Subcutaneous abdominal adipose tissue (tissue), 5 donors: ENCODE measurements around the gene F2R.

Experiments
- H3K27ac ChIP-seq: one replicate; pipeline ENCODE4 v1.7.0; 2013; ENCODE audit warnings: low read depth, mild to moderate bottlenecking, inconsistent platforms, low read length, moderate library complexity
- H3K27me3 ChIP-seq, 5 donors: one replicate each; pipeline ENCODE4 v1.7.0; 2013; ENCODE audit warnings: low read length in 5 of 5, inconsistent platforms in 1 of 5; ENCODE audit not compliant: control insufficient read depth in 5 of 5, insufficient read depth in 4 of 5
- H3K36me3 ChIP-seq, 5 donors: one replicate each; pipeline ENCODE4 v1.7.0; 2013; ENCODE audit warnings: low read length in 5 of 5; ENCODE audit not compliant: control insufficient read depth in 5 of 5, insufficient read depth in 5 of 5
- H3K4me1 ChIP-seq, 5 donors: one replicate each; pipeline ENCODE4 v1.7.0; 2013; ENCODE audit warnings: low read length in 5 of 5, mild to moderate bottlenecking in 3 of 5, moderate library complexity in 1 of 5; ENCODE audit not compliant: control insufficient read depth in 5 of 5, insufficient read depth in 5 of 5
- H3K4me3 ChIP-seq, 5 donors: one replicate each; pipeline ENCODE4 v1.7.0; 2013; ENCODE audit warnings: low read length in 5 of 5, low read depth in 1 of 5
- H3K9ac ChIP-seq, 5 donors: one replicate each; pipeline ENCODE4 v1.7.0; 2013; ENCODE audit warnings: low read length in 5 of 5, mild to moderate bottlenecking in 4 of 5, moderate library complexity in 3 of 5
- H3K9me3 ChIP-seq, 5 donors: one replicate each; pipeline ENCODE4 v1.7.0; 2013; ENCODE audit warnings: low read length in 5 of 5; ENCODE audit not compliant: control insufficient read depth in 5 of 5
- donor health status: healthy.
- donor health status: healthy.
- donor health status: healthy.
- donor health status: healthy.
- donor health status: healthy.

F2R gene

GRCh38 chr5:76690037-76690679 lies 25.8 kb upstream of the F2R start:
- no peak overlapping the region for H3K27ac ChIP-seq
- peaks cover 0 to 22% (median 3%) of the 10 kb centered on the region in 5 donors for H3K4me1 ChIP-seq
- no peak overlapping the region for H3K4me3 ChIP-seq
- H3K36me3 ChIP-seq: peaks cover 0 to 11% (median 0%) of the 10 kb centered on the region in 5 donors
- H3K27me3 ChIP-seq: no peaks in the 10 kb centered on the region
- no peaks in the 10 kb centered on the region for H3K9me3 ChIP-seq
- no peak overlapping the region for H3K9ac ChIP-seq

GRCh38 chr5:76690704-76691466 lies 25.0 kb upstream of the F2R start:
- Histone ChIP-seq H3K9ac (no peak overlapping the region), H3K9me3 (no peaks in the 10 kb centered on the region), H3K27me3 (no peaks in the 10 kb centered on the region), H3K4me1 (peaks cover 0 to 24% (median 3%) of the 10 kb centered on the region in 5 donors), H3K27ac (no peak overlapping the region), H3K4me3 (no peak overlapping the region), H3K36me3 (peaks cover 0 to 11% (median 0%) of the 10 kb centered on the region in 5 donors)

DNA sequence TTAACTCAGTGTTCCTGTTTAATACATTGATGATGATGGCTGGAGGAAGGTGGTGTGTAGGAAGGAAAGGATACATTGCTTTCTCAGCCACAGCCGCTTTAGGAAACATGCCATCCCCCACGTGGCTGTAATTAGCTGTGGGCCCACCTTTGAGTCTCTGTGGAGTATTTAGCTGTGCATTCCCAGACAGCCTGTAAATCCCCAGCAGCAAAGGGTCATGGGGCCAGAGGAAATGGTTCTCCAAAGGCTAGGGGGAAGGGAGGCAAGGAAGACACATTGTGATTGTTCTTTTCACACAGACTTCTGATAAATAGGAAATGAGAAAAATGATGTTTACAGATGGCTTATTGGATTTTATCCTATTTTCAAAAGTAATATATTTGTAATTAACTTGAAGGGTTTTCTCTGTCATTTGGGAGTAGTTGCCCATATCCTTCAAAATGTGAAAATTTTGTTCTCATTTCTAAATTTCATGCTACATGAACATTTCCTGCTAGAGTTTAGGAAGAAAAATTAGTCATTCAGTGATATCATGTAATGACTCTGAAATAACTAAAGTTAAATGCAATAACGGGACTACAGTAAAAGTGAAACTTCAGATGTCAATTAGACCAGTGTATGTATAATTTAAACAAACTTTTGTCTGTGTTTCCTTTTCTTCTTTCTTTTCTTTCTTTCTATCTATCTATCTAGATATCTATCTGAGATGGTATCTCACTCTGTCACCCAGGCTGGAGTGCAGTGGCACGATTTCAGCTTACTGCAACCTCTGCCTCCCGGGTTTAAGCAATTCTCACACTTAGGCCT lies 24.3 kb upstream of the F2R start:
- H3K27me3 ChIP-seq: no peaks in the 10 kb centered on the region

GRCh38 chr5:76692274-76692540 lies 23.7 kb upstream of the F2R start:
- H3K9me3 ChIP-seq: no peaks in the 10 kb centered on the region
- peaks cover 0 to 10% (median 0%) of the 10 kb centered on the region in 5 donors for H3K36me3 ChIP-seq
- H3K27me3 ChIP-seq: no peaks in the 10 kb centered on the region
- no peak overlapping the region for H3K27ac ChIP-seq
- no peak overlapping the region for H3K9ac ChIP-seq
- peaks cover 0 to 28% (median 3%) of the 10 kb centered on the region in 5 donors for H3K4me1 ChIP-seq
- no peak overlapping the region for H3K4me3 ChIP-seq

More for the DNA sequence above, 24.3 kb upstream of the F2R start:
- H3K9ac ChIP-seq: no peak overlapping the region
- no peak overlapping the region for H3K4me3 ChIP-seq
- H3K9me3 ChIP-seq: no peaks in the 10 kb centered on the region
- H3K36me3 ChIP-seq: peaks cover 0 to 11% (median 0%) of the 10 kb centered on the region in 5 donors
- peaks cover 0 to 28% (median 3%) of the 10 kb centered on the region in 5 donors for H3K4me1 ChIP-seq
- no peak overlapping the region for H3K27ac ChIP-seq

- Histone ChIP-seq H3K4me1 (peaks cover 0 to 28% (median 3%) of the 10 kb centered on the region in 5 donors), H3K36me3 (peaks cover 0 to 8% (median 0%) of the 10 kb centered on the region in 5 donors), H3K27ac (no peak overlapping the region), H3K27me3 (no peaks in the 10 kb centered on the region), H3K9ac (no peak overlapping the region), H3K9me3 (no peaks in the 10 kb centered on the region), H3K4me3 (no peak overlapping the region)
These were observed 23.3 kb upstream of the F2R start for GRCh38 chr5:76692651-76693050.

- Histone ChIP-seq H3K27ac (no peak overlapping the region), H3K27me3 (no peaks in the 10 kb centered on the region), H3K9ac (no peak overlapping the region), H3K4me1 (peaks cover 0 to 28% (median 3%) of the 10 kb centered on the region in 5 donors), H3K9me3 (no peaks in the 10 kb centered on the region), H3K36me3 (peaks cover 0 to 8% (median 0%) of the 10 kb centered on the region in 5 donors), H3K4me3 (no peak overlapping the region)
These were observed 22.8 kb upstream of the F2R start for GRCh38 chr5:76693141-76693540.

GRCh38 chr5:76694317-76694716 lies 21.6 kb upstream of the F2R start:
- H3K4me3 ChIP-seq: no peak overlapping the region
- H3K27me3 ChIP-seq: no peaks in the 10 kb centered on the region
- H3K36me3 ChIP-seq: peaks cover 0 to 8% (median 0%) of the 10 kb centered on the region in 5 donors
- H3K9me3 ChIP-seq: no peaks in the 10 kb centered on the region
- H3K4me1 ChIP-seq: peaks cover 0 to 28% (median 3%) of the 10 kb centered on the region in 5 donors
- H3K9ac ChIP-seq: no peak overlapping the region
- H3K27ac ChIP-seq: no peak overlapping the region

GRCh38 chr5:76695346-76695745 lies 20.6 kb upstream of the F2R start:
- H3K36me3 ChIP-seq: peaks cover 0 to 12% (median 0%) of the 10 kb centered on the region in 5 donors
- H3K27ac ChIP-seq: no peak overlapping the region
- no peaks in the 10 kb centered on the region for H3K27me3 ChIP-seq
- H3K9me3 ChIP-seq: no peaks in the 10 kb centered on the region
- no peak overlapping the region for H3K9ac ChIP-seq
- peaks cover 0 to 21% (median 0%) of the 10 kb centered on the region in 5 donors for H3K4me1 ChIP-seq
- H3K4me3 ChIP-seq: no peak overlapping the region

- H3K27me3 ChIP-seq: no peaks in the 10 kb centered on the region
- H3K9me3 ChIP-seq: no peaks in the 10 kb centered on the region
- H3K36me3 ChIP-seq: peaks cover 0 to 12% (median 0%) of the 10 kb centered on the region in 5 donors
- H3K9ac ChIP-seq: no peak overlapping the region
- H3K4me3 ChIP-seq: no peak overlapping the region
- H3K27ac ChIP-seq: no peak overlapping the region
- peaks cover 0 to 13% (median 0%) of the 10 kb centered on the region in 5 donors for H3K4me1 ChIP-seq
These were observed 19.7 kb upstream of the F2R start for GRCh38 chr5:76696251-76696650.

DNA sequence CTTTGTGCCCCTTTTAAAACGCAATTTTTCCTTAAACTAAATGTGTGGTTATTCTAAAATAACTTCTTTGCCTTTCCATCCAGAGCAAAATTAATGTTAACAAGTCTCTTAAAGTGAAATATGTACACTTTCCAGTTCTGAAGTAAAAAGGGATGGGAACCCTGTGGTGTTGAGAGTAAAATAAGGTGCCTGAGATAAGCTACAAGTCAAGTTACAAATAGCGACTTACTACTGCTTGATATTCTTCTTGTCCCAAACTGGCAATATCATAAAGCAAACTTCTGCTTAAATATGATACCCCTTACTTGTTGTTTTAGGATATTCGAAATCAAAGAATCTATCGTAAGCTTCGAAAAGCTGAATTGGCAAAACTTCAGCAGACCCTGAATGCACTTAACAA lies 18.3 kb upstream of the F2R start:
- Histone ChIP-seq H3K9ac (no peak overlapping the region), H3K4me1 (peaks cover 0 to 7% (median 0%) of the 10 kb centered on the region in 5 donors), H3K4me3 (no peak overlapping the region), H3K36me3 (peaks cover 0 to 14% (median 0%) of the 10 kb centered on the region in 5 donors), H3K9me3 (no peaks in the 10 kb centered on the region), H3K27ac (no peak overlapping the region), H3K27me3 (no peaks in the 10 kb centered on the region)
